ENCODE results near the gene UGT2B7. TPM values are rescaled to one million over a fixed set of nuclear protein-coding genes. Genes with fewer than 3 reads are reported as not detected.
"Not testable (repeated sequence)": the region's sequence is repeated elsewhere in the genome, so short reads cannot be mapped to it uniquely, and the experiment has no call there.

Gene UGT2B7
- not detected in 2 replicates for total RNA-seq (2014; rRNA removed; shearing (Covaris generic))
- not detected in 2 replicates for polyA plus RNA-seq (2015; cell fraction: cytosol; rRNA removed)
- polyA plus RNA-seq (2015; cell fraction: nucleus; rRNA removed) = 0.10 TPM in 1 of 2 replicates, not detected in the other

DNA sequence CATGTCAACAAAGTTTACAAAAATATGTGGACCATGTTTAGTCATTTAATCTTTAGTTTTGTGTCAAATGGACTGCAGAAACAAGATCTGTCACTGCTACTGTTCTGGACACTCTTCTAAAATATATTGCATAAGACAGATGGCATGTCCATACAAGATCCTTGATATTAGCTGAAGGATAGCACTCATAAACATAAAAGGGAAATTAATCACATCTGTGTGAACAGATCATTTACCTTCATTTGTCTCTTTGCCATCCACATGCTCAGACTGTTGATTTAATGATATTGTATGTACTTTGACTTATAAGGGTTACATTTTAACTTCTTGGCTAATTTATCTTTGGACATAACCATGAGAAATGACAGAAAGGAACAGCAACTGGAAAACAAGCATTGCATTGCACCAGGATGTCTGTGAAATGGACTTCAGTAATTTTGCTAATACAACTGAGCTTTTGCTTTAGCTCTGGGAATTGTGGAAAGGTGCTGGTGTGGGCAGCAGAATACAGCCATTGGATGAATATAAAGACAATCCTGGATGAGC lies at the start of gene UGT2B7:
Gene UGT2B7 (plus strand): TSS at position 364 of the 546 bp plus-strand sequence. CDS start 47 bp downstream, at position 411.
- DNase-seq (ENCODE audit: low read depth) = no peak

DNA sequence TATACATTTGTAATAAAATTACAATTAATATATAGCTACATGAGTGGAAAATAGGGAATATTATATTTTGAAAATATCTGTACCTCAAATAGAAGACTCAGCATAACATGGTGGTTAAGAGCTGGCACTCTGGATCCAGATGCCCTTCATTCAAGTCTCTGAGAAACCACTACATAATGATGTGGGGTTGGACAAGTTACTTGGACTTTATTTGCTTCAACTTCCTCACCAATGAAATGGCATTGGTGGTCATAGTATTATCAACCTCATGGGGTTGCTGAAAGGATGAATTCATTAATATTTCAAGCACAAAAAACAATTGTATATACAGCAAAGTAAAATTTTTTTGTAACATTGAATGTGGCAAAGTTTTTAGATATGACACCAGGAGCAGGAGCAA lies 46.4 kb upstream of the UGT2B7 start:
- DNase-seq (ENCODE audit: low read depth) = no peak

DNA sequence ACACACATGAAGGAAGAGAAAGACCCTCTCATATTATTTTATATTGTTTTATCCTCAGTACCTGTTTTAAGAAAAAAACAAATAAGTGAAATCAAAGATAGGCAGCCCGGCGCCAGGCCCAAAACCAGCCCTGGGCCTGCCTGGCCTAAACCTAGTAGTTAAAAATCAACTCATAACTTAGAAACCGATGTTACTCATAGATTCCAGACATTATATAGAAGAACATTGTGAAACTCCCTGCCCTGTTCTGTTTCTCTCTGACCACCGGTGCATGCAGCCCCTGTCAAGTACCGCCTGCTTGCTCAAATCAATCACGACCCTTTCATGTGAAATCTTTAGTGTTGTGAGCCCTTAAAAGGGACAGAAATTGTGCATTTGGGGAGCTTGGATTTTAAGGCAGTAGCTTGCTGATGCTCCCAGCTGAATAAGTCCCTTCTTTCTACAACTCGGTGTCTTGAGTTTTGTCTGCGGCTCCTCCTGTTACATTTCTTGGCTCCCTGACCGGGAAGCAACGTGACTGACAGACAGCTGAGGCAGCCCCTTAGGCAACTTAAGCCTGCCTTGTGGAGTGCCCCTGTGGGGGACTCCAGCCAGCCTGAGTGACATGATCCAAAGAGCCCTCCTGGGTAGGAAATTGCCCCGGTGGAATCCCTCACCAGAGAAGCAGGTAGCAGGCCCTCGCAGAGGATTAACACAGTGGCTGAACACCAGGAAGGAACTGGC lies 45.3 kb upstream of the UGT2B7 start:
- not testable (repeated sequence) for DNase-seq (ENCODE audit: low read depth)

- no peak for DNase-seq (ENCODE audit: low read depth)
Measured at GRCh38 chr4:69051576-69051943, 44.7 kb upstream of the UGT2B7 start.

DNA sequence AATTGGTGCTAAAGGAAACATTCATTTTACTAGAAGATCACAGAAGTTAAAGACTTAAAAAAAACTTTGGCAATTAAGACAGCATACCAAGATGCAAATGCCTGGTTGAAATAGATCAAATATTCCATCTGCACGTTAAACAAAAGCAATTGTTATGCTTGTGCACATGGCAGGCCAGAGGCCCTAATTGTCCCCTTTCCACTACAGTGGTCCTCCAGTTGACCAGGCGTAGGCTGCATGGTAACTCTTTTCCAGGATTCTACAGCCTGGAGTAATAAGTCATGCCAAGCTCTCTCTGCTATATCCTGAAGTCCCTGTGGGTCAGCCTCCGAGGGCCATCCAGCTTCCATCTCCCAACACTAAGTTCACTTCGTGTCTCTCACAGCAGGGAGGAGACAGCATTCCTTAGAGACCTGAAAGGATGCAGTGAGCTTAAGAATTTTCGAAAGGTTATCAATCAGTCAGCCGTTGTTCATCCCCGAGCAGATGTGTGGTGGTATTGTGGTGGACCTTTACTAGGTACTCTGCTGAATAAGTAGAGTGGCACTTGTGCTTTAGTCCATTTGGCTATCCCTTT lies 42.9 kb upstream of the UGT2B7 start:
- DNase-seq (ENCODE audit: low read depth) = not testable (repeated sequence)

DNA sequence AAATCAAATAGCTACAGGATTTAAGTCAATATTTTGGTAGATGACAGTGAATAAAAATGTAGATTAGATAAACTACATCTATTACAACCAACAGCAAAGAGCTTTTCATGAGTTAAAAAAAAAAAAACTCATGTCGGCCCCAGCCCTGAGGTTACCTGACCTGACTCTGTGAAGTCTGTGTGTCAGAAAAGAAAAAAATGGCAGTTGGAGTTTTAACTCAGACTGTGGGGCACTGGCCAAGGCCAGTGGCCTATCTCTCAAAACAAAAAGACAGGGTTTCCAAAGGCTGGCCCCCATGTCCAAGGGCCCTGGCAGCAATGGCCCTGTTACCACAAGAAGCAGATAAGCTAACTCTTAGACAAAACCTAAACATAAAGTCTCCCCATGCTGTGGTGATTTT lies 42.2 kb upstream of the UGT2B7 start:
- not testable (repeated sequence) for DNase-seq (ENCODE audit: low read depth)

- peak; percentile 78 for DNase-seq (ENCODE audit: low read depth)
Measured at GRCh38 chr4:69054578-69055200, 41.6 kb upstream of the UGT2B7 start.

- DNase-seq (ENCODE audit: low read depth) = no peak
Measured at GRCh38 chr4:69056150-69056549, 40.1 kb upstream of the UGT2B7 start.

- no peak for DNase-seq (ENCODE audit: low read depth)
Measured at GRCh38 chr4:69056921-69057550, 39.2 kb upstream of the UGT2B7 start.

- peak; percentile 2 for DNase-seq (ENCODE audit: low read depth)
Measured at GRCh38 chr4:69057620-69058409, 38.5 kb upstream of the UGT2B7 start.

GRCh38 chr4:69058410-69059059 lies 37.7 kb upstream of the UGT2B7 start:
- DNase-seq (ENCODE audit: low read depth) = no peak

GRCh38 chr4:69060651-69061308 lies 35.5 kb upstream of the UGT2B7 start:
- DNase-seq (ENCODE audit: low read depth) = peak; percentile 1

DNA sequence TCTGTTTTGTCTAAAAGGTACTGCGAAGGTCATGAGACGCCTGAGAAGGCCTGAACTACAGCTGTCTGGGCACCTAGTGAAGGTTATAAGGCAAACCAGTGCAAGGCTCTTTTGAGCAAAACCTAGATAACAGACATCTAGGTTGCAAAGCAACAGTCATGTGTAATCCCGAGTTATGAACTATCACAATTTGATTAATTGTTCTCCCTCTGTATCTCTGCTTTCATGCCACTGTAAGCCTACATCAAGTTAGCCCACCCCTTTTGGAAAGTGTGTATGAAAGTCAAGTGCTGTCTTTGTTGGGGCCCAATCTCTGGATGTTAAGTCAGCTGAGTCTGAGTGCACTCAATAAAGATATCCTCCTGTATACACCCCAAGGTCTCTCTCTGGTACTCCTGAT lies 31.9 kb upstream of the UGT2B7 start:
- no peak for DNase-seq (ENCODE audit: low read depth)

- peak; percentile 61 for DNase-seq (ENCODE audit: low read depth)
Measured at GRCh38 chr4:69066945-69067344, 29.3 kb upstream of the UGT2B7 start.

- DNase-seq (ENCODE audit: low read depth) = no peak
Measured at GRCh38 chr4:69069085-69069484, 27.2 kb upstream of the UGT2B7 start.

DNA sequence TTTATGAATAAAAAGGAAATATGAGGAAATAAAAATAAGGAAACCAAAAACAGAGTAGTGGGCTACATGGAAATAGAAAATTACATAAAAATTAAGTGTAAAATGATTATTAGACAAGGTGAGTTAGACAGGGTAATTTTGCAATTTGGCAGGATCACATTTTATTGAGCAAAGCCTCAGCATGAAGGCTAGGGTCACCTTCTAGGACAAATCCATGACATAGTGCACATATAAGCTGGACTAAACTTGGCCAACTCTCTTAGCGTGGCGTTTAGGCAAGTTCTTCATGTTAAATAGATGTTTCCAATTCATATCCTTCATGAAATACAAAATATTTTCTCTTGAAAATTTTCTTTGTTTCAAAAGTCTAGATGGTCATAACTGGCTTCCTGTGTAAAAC lies 25.7 kb upstream of the UGT2B7 start:
- no peak for DNase-seq (ENCODE audit: low read depth)

GRCh38 chr4:69071286-69071685 lies 25.0 kb upstream of the UGT2B7 start:
- no peak for DNase-seq (ENCODE audit: low read depth)

DNA sequence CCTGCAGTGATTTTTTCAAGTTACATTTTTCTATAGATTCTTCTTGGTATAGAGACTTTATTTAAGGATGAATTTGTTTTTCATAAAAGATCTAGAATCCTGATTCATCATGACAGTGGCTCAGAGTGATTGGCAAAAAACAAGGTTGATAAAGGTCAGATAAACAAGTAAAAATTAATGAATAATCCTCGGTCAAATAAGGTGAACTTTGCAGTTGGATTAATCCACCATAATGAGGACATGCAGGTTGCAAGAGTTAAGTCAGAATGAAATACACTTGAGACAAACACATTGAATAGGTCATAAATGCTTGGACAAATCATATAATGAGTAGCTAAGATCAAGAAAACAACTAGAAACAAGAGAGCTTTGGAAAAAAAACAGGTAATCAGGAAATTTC lies 22.9 kb upstream of the UGT2B7 start:
- no peak for DNase-seq (ENCODE audit: low read depth)

DNA sequence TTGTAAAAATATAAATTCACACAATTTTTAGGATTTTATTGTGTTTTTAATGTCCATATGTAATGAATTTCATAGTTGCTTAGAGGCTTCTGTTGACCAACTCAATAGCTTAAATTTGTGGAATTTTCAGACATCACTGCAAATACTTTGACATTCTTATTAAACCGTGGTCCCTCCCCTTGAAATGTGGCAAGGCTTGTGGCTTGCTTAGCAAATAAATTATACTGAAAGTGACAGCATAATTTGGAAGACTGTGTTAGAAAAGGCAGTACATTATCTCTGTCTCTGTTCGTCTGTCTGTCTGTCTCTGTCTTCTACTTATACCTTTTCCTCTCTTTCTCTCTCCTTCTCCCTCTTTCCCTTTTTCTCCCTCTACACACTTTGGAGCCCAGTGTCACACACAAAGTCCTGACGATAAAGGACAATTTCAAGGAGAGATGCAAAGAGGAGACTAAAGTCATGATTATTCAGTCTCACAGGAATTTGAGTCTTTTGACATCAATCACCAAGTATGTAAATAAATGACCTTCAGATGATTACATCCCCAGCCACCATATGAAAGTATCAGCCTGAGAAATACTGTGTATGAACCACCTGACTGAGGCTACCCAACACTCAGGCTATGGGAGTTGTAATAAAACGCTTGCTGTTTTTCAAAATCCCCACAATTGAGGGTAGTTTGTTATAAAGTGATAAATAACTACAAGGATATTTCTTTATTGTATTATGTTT lies 21.0 kb upstream of the UGT2B7 start:
- DNase-seq (ENCODE audit: low read depth) = no peak
